Sigmoid colon (tissue), 3 donors: ENCODE measurements around the gene AQP12B.

Experiments used
- CTCF ChIP-seq, 4 experiments: fragments of 450-650 bp in 3 of 4; fragments of 200-600 bp in 1 of 4; IDR thresholded peaks; one replicate each; pipeline ENCODE4 v1.5.1; 2016 to 2019; ENCODE audit warnings: antibody characterized with exemption in 4 of 4, mild to moderate bottlenecking in 3 of 4, moderate library complexity in 2 of 4
- POLR2A ChIP-seq, 2 donors: fragments of 450-650 bp; IDR thresholded peaks; one replicate each; pipeline ENCODE4 v1.6.1; 2016; ENCODE audit warnings: antibody characterized with exemption in 2 of 2, mild to moderate bottlenecking in 2 of 2, moderate library complexity in 2 of 2

GRCh38 chr2:240708457-240708856 is 25.8 kb upstream of the AQP12B start:
- TF ChIP-seq CTCF (IDR thresholded peaks at IDR 0.05), result no peak
- TF ChIP-seq POLR2A (IDR thresholded peaks at IDR 0.05), result no peak
